DND-41 (cell line): ENCODE data around the gene NEUROD2.

ENCODE experiments used
- EZH2 ChIP-seq: IDR thresholded peaks from 3 replicates; pipeline ENCODE4 v1.6.1; 2012; ENCODE audit warnings: borderline replicate concordance, low read depth, mild to moderate bottlenecking, moderate library complexity, low read length, inconsistent platforms; ENCODE audit not compliant: severe bottlenecking
- TF ChIP-seq, protein P1 (sequence below): IDR thresholded peaks from 2 replicates; pipeline ENCODE4 v1.5.1; 2012; ENCODE audit warnings: borderline replicate concordance, low read length, moderate library complexity, mild to moderate bottlenecking; ENCODE audit not compliant: poor library complexity, severe bottlenecking; ENCODE audit errors: extremely low read depth

DNA sequence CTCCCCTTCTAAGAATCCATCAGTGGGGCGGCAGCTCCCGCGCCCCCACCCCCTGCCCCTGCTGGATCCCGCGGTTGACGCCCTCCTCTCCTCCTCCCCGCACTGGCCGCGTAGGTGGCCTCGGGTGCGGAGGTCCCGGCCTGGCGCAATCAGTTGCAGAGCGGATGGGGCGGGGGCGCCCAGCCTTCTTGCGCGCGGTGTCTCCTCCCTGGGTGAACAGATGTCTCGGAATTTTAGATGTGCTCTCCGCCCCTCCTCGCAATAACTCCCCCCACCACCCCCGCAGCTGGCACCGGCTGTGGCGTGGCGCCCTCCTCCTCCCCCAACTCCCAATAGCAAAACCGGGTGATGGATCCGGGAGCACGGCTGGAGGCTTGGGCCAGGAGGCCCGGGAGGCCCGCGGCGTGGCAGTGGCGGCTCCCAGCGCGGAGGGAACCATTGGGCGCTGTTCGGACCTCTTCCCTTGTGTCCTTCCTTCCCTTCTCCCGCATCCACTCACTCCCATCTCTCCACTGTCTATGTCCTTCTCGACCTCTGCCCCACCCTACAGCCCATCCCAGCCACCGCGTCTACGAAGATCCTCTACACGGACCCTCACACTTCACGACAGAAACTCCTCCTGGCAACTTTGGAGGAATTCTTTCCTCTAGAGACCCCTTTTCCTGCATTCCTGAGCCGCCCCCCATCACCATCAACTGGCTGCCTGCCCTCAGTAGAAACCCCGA, 11.0 kb downstream of the NEUROD2 start:
- no peak for TF ChIP-seq EZH2
- TF ChIP-seq, protein P1, sequence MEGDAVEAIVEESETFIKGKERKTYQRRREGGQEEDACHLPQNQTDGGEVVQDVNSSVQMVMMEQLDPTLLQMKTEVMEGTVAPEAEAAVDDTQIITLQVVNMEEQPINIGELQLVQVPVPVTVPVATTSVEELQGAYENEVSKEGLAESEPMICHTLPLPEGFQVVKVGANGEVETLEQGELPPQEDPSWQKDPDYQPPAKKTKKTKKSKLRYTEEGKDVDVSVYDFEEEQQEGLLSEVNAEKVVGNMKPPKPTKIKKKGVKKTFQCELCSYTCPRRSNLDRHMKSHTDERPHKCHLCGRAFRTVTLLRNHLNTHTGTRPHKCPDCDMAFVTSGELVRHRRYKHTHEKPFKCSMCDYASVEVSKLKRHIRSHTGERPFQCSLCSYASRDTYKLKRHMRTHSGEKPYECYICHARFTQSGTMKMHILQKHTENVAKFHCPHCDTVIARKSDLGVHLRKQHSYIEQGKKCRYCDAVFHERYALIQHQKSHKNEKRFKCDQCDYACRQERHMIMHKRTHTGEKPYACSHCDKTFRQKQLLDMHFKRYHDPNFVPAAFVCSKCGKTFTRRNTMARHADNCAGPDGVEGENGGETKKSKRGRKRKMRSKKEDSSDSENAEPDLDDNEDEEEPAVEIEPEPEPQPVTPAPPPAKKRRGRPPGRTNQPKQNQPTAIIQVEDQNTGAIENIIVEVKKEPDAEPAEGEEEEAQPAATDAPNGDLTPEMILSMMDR = no peak
